Fibroblast of upper back skin (primary cell): ENCODE results near the gene ARIH1.
A peak's percentile ranks its signal among the peaks of the same experiment; 100 is the strongest.
"Not testable (repeated sequence)": the region's sequence is repeated elsewhere in the genome, so short reads cannot be mapped to it uniquely, and the experiment has no call there.

Experiments used
- DNase-seq: peaks from one replicate; pipeline ENCODE4 v3.0.0-alpha.2; 2013

ARIH1 gene

DNA sequence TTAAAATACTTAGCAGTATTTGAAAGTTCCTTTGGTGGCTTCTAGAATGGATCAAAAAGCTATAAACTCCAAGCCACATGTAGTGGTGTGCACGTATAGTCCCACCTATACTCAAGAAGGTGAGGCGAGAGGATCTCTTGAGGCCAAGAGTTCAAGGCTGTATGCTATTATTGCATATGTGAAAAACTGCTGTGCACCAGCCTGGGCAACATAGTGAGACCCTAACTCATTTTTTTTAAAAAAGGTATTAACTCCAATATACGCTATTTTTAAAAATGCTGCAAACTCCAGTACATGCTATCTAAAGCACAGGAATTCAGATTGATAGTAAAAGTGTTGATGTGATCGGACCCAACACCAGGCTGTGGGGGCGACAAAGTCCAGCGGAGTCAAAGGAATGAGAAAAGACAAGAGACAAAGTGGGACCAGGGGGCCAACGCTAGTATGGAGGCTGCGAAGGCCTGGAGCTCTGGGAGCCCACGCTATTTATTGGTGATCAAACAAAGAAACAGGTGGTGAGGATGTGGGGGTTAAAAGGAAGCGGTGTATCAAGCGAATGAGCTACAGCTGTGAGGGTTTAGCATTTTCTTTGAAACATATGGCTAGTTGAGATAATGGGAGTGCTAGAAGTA is 66.6 kb downstream of the ARIH1 start:
- no peak for DNase-seq

DNA sequence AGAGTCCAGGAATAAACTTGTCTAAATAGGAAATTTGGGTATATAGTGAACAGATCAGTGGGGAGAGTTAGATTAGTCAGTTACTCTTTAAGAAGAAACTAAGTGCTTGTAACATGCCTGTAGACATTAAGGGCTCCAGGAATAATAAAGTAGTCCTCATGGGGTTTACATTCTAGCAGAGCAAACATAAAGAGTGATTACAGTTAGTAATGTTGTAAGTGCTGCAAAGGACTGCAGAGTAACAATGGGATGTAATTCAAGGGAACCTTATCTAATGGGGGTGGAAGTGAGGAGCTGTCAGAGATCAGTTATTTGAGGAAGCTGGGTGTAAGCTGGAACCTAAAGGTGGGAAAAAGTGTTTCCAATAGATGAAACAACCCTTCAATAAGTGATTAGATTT is 67.5 kb downstream of the ARIH1 start:
- no peak for DNase-seq

DNA sequence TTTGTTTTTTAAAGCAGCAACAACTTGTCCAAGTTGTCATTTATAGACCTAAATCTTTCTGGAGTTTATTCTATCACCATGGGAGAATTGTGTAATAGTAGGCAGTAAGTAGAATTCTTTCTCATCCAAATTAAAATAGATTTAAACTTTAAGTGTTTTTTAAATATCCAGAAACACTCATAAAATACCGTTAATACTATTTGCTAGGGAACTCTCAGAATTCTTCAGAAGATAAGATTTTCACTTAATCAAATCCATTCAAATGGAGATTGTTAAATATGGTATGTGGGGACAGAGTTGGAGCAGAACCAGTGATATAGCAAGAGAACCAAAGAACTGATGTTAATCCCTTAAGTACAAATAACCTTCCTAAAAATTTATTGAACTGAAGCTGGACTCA is 71.0 kb downstream of the ARIH1 start:
- DNase-seq, result no peak

DNA sequence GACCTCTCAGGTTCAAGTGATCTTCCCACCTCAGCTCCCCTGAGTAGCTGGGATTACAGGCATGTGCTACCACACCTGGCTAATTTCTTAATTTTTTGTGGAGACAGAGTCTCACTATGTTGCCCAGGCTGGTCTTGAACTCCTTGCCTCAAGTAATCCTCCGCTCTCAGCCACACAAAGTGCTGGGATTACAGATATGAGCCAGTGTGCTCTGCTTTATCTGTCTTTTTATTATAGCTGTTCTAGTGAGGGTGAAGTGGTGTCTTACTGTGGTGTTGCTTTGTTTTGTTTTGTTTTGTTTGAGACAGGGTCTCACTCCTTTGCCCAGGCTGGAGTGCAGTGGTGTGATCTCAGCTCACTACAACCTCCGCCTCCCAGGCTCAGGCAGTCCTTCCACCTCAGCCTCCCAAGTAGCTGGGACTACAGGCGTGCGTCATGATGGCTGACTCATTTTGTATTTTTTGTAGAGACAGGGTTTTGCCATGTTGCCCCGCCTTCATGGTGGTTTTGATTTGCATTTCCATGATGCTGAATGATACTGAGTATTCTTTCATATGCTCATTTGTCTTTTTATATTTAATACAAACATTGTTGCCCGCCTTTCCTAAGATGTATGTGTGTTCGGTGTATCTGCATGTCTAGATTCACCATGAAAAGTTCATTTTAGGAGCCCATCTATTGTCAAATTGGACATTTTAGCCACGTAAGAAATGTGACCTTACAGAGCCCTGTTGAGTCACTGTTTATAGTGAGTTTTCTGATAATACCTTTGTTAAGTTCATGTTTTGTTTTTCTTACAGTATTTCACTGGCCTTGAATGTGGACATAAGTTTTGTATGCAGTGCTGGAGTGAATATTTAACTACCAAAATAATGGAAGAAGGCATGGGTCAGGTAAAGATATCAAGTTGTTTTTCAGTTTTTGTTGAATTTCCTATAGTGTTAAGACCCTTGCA is 80.6 kb downstream of the ARIH1 start:
- peak; percentile 19 for DNase-seq

DNA sequence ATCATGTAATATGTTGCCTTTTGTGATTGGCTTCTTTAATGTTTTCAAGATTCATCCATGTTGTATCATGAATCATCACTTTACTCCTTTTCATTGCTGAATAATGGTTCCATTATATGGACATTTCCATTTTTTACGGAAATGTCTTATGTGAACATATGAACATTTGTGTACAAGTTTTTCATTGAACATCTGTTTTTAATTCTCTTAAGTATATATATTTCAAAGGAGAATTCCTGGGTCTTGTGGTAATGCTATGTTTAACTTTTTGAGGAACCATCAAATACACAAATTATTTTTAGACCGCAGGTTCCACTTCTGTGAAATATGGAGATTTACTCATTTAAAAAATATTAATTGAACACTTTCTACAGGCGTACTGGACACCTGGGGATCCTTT is 85.7 kb downstream of the ARIH1 start:
- peak; percentile 49 for DNase-seq

DNA sequence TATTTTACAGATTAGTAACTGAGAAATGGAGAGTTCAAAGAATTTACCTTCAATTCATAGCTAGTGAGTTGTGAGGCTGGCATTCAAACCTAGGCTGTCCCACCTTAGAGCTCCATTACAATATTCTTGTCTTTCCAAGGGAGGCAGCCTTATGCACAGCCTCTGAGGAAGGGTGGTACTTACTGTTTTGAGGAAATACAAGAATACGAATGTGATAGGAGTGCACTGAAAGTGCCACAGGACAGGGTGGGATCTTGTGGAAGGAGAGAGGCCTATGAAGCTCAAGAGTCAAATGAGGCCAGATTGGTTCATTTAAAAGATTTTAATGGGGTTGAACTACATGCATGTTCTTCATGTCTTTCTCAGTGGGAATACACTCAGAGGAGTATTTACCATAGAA is 86.3 kb downstream of the ARIH1 start:
- DNase-seq, result no peak

DNA sequence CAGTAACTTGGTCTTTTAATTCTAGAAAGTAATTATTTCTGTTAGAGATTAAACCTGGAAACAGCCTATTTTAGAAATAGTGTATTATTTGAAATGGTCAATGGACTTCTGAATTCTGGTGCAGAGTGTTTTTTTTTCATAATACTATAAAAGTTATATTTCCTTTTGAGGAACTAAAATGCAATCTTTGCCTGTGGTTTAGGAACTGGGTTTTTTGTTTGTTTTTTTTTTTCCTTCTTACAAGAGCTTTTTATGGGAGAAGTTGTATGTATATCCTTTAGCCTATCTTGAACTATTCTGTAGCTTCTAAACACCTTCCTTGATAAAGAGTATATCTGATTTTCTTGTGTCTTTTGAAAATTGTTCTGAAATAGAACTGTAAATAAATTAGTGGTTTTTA is 88.3 kb downstream of the ARIH1 start:
- no peak for DNase-seq

DNA sequence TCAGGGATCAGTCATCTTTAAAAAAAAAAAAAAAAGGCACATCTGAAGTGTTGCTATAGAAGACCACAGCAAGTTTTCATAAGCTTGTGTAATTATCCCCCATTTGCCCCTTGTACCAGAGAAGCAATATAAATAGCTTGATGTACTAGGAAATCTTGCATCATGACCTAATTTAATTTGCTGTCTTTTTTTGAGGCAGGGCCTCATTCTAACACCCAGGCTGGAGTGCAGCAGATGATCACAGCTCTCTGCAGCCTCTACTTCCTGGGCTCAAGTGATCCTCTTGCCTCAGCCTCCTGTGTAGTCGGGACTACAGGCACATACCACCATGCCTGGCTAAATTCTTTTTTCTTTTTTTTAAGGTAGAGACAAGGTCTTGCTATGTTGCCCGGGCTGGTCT is 88.7 kb downstream of the ARIH1 start:
- DNase-seq, result no peak

DNA sequence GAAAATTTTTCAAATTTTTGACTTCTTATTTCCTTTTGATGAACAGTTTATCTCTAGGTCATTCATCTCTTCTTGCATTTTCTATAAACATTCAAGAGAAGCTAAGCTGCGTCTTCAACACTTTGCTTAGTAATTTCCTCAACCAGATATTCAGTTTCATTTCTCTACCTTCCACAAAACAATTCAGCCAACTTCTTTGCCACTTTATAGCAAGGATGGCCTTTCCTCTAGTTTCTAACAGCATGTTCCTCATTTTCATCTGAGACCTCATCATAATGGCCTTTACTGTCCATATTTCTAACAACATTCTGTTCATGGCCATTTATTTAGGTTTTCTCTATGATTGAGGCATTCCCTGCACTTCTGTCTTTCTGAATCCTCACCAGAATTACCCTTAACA is 90.0 kb downstream of the ARIH1 start:
- DNase-seq, result no peak

DNA sequence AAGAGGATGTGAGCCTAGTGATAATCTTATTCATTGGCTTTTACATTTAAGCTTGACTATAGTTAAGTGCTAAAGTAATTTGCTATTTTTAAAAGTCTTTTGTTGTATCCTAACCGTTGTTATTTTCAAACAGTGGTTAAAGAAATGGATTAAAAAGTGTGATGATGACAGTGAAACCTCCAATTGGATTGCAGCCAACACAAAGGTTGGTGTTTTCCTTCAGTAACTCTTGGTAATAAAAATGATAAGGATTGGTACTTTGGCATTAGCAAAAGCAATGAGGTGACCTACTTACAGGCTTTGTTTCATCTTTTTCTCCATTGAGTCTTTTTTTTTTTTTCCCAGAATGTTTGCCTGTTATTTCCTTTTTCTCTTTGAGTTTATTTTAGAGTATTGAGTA is 92.8 kb downstream of the ARIH1 start:
- no peak for DNase-seq

DNA sequence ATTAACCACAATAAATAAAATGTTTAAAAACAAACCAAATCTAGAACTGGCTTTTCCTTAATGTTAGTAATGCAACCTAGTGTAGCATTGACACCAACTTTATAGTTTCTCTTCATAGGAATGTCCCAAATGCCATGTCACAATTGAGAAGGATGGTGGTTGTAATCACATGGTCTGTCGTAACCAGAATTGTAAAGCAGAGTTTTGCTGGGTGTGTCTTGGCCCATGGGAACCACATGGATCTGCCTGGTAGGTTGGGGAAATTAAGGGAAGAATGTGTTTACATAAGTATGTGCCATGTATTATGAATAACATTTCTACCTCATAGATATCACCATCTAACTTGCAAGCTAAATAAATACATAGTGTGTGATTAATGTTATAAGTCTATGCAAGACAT is 95.9 kb downstream of the ARIH1 start:
- no peak for DNase-seq

DNA sequence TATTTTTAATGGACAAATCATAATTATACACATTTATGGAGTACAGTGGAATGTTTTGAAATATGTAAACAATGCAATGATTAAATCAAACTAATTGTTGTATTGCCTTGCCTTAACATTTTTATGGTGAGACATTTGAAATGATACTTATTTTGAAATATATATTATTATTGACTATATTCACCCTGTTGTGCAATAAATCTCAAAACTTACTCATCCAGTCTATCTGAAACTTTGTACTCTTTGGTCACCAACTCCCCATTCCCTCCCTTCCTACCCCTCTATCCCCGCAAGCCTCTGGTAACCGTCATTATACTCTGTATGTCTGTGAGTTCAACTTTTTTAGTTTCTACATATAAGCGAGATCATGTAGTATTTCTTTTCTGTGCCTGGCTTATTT is 105.7 kb downstream of the ARIH1 start:
- no peak for DNase-seq

DNA sequence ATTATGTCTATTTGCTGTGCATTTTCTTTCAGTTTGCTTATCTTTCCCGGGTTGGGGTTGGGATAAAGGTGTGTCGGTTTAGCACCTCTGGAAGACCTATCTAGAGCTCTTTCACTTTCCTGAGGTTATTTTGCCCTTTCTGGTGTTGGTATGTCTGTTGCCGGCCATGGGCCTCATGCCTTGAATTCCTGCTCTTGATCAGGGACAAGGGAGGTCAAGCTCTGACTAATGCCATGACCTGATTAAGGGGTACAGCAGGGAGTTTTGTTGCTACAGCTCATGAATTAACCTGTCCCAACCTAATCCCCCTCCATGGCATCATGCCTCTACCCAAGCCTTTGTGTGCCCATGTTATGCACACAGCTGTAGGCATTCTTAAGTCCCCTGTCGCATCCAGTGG is 109.9 kb downstream of the ARIH1 start:
- no peak for DNase-seq

DNA sequence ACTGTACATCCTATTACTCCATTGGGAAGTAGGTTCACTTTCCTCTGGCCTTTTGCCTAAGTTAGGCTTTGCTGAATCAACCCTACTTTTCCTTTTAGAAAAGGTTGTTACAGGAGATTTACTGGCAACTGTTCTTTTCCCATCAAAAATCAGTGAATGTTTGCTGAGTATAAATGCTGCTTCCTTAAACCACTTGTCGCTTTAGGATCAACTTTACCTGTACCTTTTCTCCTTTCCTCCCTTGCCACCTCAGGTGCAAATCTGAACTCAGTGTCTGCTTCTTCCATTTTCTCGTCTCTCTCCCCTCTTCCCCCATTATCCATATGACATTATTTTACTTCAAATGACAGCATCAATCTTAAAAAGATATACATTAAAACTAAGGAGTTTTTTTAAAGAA is 110.9 kb downstream of the ARIH1 start:
- no peak for DNase-seq

DNA sequence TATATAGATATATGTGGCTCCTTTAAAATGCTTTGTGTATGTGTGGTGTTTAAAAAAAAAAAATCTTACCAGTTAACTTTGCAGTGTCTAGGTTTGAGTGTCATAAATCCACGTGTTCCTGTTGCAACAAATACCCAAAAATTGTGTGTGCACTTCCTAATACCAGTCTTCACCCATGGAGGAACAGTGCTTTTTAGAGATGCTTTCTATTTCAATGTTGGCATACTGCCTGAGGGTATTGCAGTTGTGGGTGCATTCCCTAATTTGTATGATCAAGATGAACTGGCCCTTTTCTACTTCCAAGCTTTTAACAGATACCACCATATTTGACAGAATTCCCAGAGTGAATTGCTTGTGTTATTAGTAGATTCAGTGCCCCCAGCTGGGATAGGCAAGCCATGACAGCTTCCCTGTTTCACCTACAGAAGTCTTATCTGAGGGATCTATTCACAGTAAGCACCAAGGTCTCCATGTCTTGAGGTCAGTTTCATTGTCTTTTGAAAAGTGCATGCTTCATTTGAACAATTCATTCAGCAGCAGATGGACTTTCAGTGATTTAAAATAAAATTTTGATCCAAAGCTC is 111.4 kb downstream of the ARIH1 start:
- DNase-seq, result peak; percentile 18

DNA sequence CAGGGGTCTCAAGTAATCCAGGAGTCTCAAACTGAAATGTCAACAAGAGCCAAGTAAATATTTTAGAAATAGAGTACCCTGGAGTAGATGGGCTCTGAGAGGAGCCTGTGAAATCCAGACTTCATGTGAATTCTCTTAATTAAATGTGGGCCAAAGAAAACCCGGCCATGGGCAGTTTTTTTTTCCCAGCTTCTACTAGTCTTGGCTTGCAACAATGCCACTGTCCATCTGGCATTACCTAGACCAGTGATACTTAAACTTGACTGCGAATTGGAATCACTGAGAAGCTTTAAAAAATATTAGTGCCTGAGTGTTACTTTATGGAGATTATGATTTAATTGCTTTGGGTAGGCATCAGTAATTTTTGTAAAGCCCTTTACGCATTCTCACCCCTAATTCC is 114.0 kb downstream of the ARIH1 start:
- no peak for DNase-seq

DNA sequence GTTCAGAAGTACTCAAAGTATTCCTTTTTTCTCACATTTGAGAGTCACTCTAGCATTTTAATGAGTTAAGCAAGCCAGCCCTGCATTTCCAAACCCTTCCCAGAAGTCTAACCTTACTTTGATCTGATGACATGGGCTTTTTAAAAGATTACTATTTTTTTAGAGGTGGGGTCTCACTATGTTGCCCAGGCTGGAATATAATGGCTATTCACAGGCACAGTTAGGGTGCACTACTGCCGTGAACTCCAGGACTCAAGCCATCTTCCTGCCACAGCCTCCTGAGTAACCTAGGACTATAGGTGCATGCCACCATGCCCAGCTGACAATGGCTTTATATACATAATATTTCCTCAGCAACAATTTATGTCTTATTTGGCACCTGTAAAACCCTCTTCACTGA is 116.3 kb downstream of the ARIH1 start:
- DNase-seq, result no peak

DNA sequence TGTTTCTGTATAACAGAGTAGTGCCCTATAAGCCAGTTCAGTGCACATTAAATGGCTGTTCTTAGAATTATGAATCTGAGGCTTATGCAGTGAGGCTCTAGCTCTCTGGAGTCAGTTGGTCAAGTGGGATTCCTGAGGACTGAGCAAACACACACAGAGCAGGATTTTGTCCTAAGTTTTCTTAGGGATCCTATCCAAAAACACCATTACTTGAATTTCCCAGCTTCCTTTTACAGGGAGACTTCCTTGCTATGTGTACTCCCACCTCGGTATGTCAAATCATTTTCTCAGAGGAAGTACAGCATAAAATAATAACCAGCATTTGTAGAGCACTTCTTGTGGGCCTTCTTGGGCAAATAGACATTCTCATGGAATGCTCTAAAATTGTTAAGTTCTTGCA is 117.2 kb downstream of the ARIH1 start:
- DNase-seq, result peak; percentile 68

DNA sequence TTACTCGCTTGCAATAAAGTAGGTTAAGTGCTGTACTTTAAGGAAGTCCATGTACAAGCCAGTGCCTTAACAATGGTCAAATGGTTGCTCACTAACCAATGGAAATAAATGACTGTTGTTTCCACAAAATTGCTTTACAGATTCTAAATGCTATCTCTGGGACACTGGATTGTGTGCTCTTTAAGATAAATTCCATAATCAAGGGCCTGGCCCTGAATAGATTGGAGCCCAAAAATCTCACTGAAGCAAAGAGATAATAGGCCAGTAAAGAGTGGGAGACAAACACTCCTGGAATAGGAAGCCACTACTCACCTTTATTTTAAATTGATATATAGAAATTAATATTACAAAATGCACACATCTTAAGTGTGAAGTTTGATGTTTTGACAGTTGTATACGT is 118.0 kb downstream of the ARIH1 start:
- DNase-seq, result no peak

DNA sequence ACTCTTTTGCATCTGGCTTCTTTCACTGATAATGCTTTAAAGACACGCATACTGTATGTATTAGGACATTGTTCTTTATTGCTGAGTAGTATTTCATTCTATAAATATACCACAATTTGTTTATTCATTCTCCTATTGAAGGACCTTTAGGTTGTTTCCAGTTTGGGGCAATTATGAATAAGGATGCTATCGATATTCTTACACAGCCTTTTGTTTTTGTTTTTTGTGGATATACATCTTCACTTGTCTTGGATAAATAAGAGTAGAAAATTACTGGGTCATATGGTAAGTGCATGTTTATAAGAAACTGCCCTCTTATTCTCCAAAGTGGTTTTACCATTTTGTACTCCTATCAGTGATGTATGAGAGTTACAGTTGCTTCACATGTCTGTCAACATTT is 118.5 kb downstream of the ARIH1 start:
- DNase-seq, result no peak

DNA sequence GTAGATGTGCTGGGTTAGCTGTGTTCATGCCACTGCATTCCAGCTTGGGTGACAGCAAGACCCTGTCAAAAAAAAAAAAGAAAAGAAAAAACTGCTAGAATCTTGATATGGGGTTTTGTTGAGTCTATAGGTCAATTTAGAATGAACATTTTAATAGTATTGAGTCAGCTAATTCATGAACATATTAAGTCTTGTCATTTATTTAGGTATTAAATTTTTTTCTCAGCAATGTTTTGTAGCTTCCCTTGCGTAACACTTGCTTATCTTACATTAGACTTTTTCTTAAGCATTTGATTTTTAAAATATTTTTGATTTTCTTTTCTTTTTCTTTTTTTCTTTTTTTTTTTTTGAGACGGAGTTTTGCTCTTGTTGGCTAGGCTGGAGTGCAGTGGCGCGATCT is 119.7 kb downstream of the ARIH1 start:
- no peak for DNase-seq

DNA sequence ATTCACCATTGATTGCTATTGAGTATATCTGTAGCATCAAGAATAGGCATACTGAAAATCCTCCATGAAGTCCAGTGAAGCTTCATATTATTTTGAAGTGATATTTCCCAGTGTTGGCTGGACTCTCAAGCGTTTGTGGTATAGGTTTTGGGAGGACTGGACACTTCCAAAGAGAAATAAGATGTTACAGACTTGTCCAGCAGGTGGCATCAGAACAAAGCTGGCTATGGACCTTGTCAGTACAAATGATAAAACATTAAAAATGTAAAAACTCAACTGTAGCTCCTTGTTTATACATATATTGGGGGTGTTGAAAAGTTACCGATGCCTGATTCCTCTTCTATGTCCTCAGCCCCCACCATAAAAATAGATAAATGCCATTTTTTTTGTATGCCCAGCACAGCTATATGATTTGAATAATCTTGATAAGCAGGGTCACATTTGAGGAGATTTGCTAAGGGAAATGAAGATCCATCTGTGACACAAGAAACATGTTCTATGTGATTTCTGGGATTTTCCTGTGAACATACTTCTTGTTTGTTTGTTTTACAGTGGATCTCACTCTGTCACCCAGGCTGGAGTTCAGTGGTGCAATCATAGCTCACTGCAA is 125.8 kb downstream of the ARIH1 start:
- peak; percentile 56 for DNase-seq

DNA sequence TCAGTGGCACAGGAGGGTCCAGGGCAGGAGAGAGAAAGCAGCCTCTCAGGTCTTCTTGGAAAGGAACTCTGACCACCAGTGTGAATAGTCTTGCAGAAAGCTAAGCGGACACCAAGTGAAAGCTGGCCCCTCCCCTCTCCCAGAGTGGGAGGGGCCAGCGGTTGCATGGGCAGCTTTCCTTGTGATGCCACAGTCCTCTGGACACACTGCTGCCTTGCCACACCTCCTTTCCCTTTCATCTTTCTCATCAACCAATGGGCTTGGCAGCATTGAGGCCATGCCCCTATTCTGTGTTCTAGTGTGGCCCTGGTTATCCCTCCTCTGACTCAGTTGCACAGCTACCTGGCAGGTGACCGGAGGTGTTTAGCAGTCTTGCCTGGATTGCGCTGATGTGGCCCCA is 130.7 kb downstream of the ARIH1 start:
- no peak for DNase-seq

DNA sequence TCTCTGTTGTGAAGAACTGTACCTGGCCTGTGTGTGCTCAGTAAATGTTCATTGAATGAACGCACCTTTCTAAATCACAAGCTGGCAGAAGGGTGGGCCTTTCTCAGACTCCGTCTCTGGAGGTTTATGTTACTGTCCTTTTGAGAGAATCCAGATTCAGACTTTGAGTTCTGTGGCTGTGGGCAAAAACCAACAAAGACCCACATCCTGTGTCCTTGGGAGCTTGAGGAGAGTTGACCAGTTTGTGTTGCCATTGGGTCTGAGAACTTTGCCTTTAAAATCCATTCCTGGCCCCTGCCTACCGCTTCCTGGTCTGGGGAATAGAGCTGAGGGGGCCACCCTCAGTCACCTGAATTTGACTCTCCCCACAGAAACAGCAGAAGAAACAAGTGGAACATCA is 134.0 kb downstream of the ARIH1 start:
- not testable (repeated sequence) for DNase-seq
